H9 (cell line): ENCODE measurements around the gene TMOD1. TPM values are rescaled to one million over a fixed set of nuclear protein-coding genes. Genes with fewer than 3 reads are reported as not detected.

Experiments
- DNase-seq: peaks from one replicate; pipeline ENCODE4 v3.0.0-alpha.2; 2017
- H2AFZ ChIP-seq: one replicate; pipeline ENCODE4 v1.6.1; 2013; ENCODE audit warnings: mild to moderate bottlenecking, low read length, control low read depth, moderate library complexity
- H2AK5ac ChIP-seq: 2 replicates; pipeline ENCODE4 v1.6.1; 2013; ENCODE audit warnings: low read length, control low read depth, mixed read lengths; ENCODE audit not compliant: insufficient read length
- H2BK120ac ChIP-seq: one replicate; pipeline ENCODE4 v1.6.1; 2013; ENCODE audit warnings: low read depth, mild to moderate bottlenecking, low read length, control low read depth, inconsistent platforms; ENCODE audit not compliant: poor library complexity, severe bottlenecking
- H2BK12ac ChIP-seq: 2 replicates; pipeline ENCODE4 v1.6.1; 2013; ENCODE audit warnings: low read length, control low read depth, mixed read lengths, low read depth; ENCODE audit not compliant: insufficient read length
- H2BK15ac ChIP-seq: 2 replicates; pipeline ENCODE4 v1.6.1; 2013; ENCODE audit warnings: low read depth, low read length, control low read depth
- H2BK20ac ChIP-seq: one replicate; pipeline ENCODE4 v1.6.1; 2013; ENCODE audit warnings: low read depth, mild to moderate bottlenecking, low read length, control low read depth, inconsistent platforms; ENCODE audit not compliant: poor library complexity, severe bottlenecking
- H2BK5ac ChIP-seq: 2 replicates; pipeline ENCODE4 v1.6.1; 2013; ENCODE audit warnings: low read length, control low read depth, mixed read lengths; ENCODE audit not compliant: insufficient read length
- H3K14ac ChIP-seq: 2 replicates; pipeline ENCODE4 v1.6.1; 2013; ENCODE audit warnings: low read length, control low read depth; ENCODE audit not compliant: insufficient read depth
- H3K18ac ChIP-seq: 2 replicates; pipeline ENCODE4 v1.6.1; 2013; ENCODE audit warnings: low read depth, mild to moderate bottlenecking, mixed read lengths, low read length, control low read depth; ENCODE audit not compliant: insufficient read length
- H3K23ac ChIP-seq: 2 replicates; pipeline ENCODE4 v1.6.1; 2013; ENCODE audit warnings: low read length, control low read depth, mixed read lengths, low read depth; ENCODE audit not compliant: insufficient read length
- H3K23me2 ChIP-seq: 2 replicates; pipeline ENCODE4 v1.6.1; 2013; ENCODE audit warnings: low read depth, mild to moderate bottlenecking, mixed read lengths, low read length, control low read depth; ENCODE audit not compliant: insufficient read length, poor library complexity, severe bottlenecking
- H3K27ac ChIP-seq: 2 replicates; pipeline ENCODE4 v1.5.1; 2013; ENCODE audit warnings: low read length, control low read depth, mixed read lengths, low read depth; ENCODE audit not compliant: insufficient read length
- H3K27me3 ChIP-seq: 2 replicates; pipeline ENCODE4 v1.6.1; 2013; ENCODE audit warnings: low read length, control low read depth, inconsistent platforms; ENCODE audit not compliant: insufficient read depth
- H3K4ac ChIP-seq: 2 replicates; pipeline ENCODE4 v1.6.1; 2013; ENCODE audit warnings: low read depth, mild to moderate bottlenecking, control low read depth, inconsistent platforms, low read length, moderate library complexity
- H3K4me1 ChIP-seq: 2 replicates; pipeline ENCODE4 v1.6.1; 2013; ENCODE audit warnings: low read length, control low read depth, inconsistent platforms; ENCODE audit not compliant: insufficient read depth
- H3K4me2 ChIP-seq: 2 replicates; pipeline ENCODE4 v1.6.1; 2013; ENCODE audit warnings: low read length, control low read depth, mixed read lengths; ENCODE audit not compliant: insufficient read length, insufficient read depth
- H3K56ac ChIP-seq: 2 replicates; pipeline ENCODE4 v1.6.1; 2013; ENCODE audit warnings: low read depth, mild to moderate bottlenecking, mixed read lengths, low read length, control low read depth; ENCODE audit not compliant: insufficient read length
- H3K79me1 ChIP-seq: 2 replicates; pipeline ENCODE4 v1.6.1; 2013; ENCODE audit warnings: low read depth, mild to moderate bottlenecking, moderate library complexity, low read length, control low read depth, inconsistent platforms; ENCODE audit not compliant: insufficient read depth, poor library complexity, severe bottlenecking
- H3K79me2 ChIP-seq: 2 replicates; pipeline ENCODE4 v1.6.1; 2013; ENCODE audit warnings: low read length, control low read depth, inconsistent platforms; ENCODE audit not compliant: insufficient read depth
- H3K9ac ChIP-seq: 2 replicates; pipeline ENCODE4 v1.6.1; 2013; ENCODE audit warnings: low read length, control low read depth, mixed read lengths; ENCODE audit not compliant: insufficient read length; ENCODE audit errors: extremely low read depth
- H3K9me3 ChIP-seq: one replicate; pipeline ENCODE4 v1.6.1; 2013; ENCODE audit warnings: low read depth, low read length, inconsistent platforms; ENCODE audit not compliant: control insufficient read depth
- H3T11ph ChIP-seq: one replicate; pipeline ENCODE4 v1.6.1; 2013; ENCODE audit warnings: mild to moderate bottlenecking, low read length, control low read depth, inconsistent platforms
- H4K20me1 ChIP-seq: one replicate; pipeline ENCODE4 v1.6.1; 2013; ENCODE audit not compliant: control insufficient read depth, insufficient read length, insufficient read depth
- H4K5ac ChIP-seq: 2 replicates; pipeline ENCODE4 v1.6.1; 2013; ENCODE audit warnings: low read depth, mild to moderate bottlenecking, mixed read lengths, low read length, control low read depth; ENCODE audit not compliant: insufficient read length
- H4K8ac ChIP-seq: replicated peaks from 2 replicates; pipeline ENCODE4 v1.6.1; 2013; ENCODE audit warnings: low read length, control low read depth, mixed read lengths, low read depth; ENCODE audit not compliant: insufficient read length
- H4K91ac ChIP-seq: 2 replicates; pipeline ENCODE4 v1.6.1; 2013; ENCODE audit warnings: low read depth, mild to moderate bottlenecking, moderate library complexity, mixed read lengths, low read length, control low read depth; ENCODE audit not compliant: insufficient read length
- H3K27ac Mint-ChIP-seq, 3 experiments: 2 replicates in 2 of 3; 3 replicates in 1 of 3; pipeline ENCODE4 v1.8.0; 2020 to 2021; ENCODE audit warnings: mixed read lengths in 3 of 3, mild to moderate bottlenecking in 1 of 3, moderate library complexity in 1 of 3
- H3K27me3 Mint-ChIP-seq: 2 replicates; pipeline ENCODE4 v1.8.0; 2021; ENCODE audit warnings: low read depth, mild to moderate bottlenecking, moderate library complexity, mixed read lengths
- H3K36me3 Mint-ChIP-seq, 3 experiments: 2 replicates in 2 of 3; 3 replicates in 1 of 3; pipeline ENCODE4 v1.8.0; 2020 to 2021; ENCODE audit warnings: low read depth in 3 of 3, mixed read lengths in 3 of 3; ENCODE audit not compliant: insufficient read depth in 1 of 3
- H3K4me1 Mint-ChIP-seq, 2 experiments: 2 replicates each; pipeline ENCODE4 v1.8.0; 2020; ENCODE audit warnings: mixed read lengths in 2 of 2
- H3K4me3 Mint-ChIP-seq, 2 experiments: 2 replicates in 1 of 2; 3 replicates in 1 of 2; pipeline ENCODE4 v1.8.0; 2020 to 2021; ENCODE audit warnings: mild to moderate bottlenecking in 2 of 2, mixed read lengths in 2 of 2, moderate library complexity in 1 of 2
- H3K9me3 Mint-ChIP-seq, 2 experiments: 2 replicates in 1 of 2; 3 replicates in 1 of 2; pipeline ENCODE4 v1.8.0; 2020; ENCODE audit warnings: mild to moderate bottlenecking in 2 of 2, mixed read lengths in 2 of 2, moderate library complexity in 1 of 2
- WGBS: extraction: QIAGEN DNeasy Blood & Tissue Kit; methylation state at CpG from one replicate; pipeline ENCODE4 v1.1.7; 2013; ENCODE audit warnings: missing lambda C conversion rate, low lambda C conversion rate, mixed read lengths; ENCODE audit not compliant: insufficient read length; ENCODE audit errors: extremely low coverage; 5-methylcytosine and 5-hydroxymethylcytosine counted together
- total RNA-seq: library from RNA; stranded (reverse); gene quantifications from 2 replicates; pipeline ENCODE4 v1.2.1, GENCODE V29; 2021
- TF ChIP-seq, protein P1 (sequence below): fragments of 200-600 bp; sonication (generic); conservative IDR thresholded peaks from 3 replicates; pipeline ENCODE4 v1.8.0; 2021; ENCODE audit warnings: antibody characterized with exemption, mild to moderate bottlenecking

TMOD1 gene
- total RNA-seq, 1 experiment from 2014 or later, result 0.98 TPM

DNA sequence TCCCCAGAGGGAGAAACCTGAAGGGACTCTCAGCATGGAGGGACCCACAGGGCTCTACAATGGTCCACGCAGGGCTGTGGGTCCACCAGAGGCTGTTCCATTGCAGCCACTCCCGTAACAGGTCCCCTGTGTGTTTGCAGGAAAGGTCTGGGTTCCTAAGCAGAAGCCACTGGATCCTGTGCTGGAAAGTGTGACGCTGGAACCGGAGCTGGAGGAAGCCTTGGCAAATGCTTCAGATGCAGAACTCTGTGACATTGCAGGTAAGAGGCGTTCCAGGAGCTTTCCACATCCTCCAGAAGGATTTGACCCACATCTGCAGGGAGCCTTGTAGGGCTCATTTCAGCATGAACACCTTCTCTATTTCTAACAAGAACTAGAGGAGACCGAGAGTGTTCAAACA lies 51.7 kb downstream of the TMOD1 start:
- no peak overlapping the region for H3K18ac ChIP-seq
- no peak overlapping the region for H4K5ac ChIP-seq
- peaks cover 3% of the 10 kb centered on the region for H3K27me3 Mint-ChIP-seq
- H3K27ac Mint-ChIP-seq, result no peak overlapping the region
- WGBS, result no CpG with 5 or more reads among the region's 6 CpGs
- no peak overlapping the region for H3K4ac ChIP-seq
- H3K23me2 ChIP-seq, result no peaks in the 10 kb centered on the region
- H3K4me3 Mint-ChIP-seq, result no peak overlapping the region
- H3K23ac ChIP-seq, result no peak overlapping the region
- no peak overlapping the region for H2AFZ ChIP-seq
- H3K27ac ChIP-seq, result no peak overlapping the region
- H3K14ac ChIP-seq, result no peak overlapping the region
- H2BK120ac ChIP-seq, result no peak overlapping the region
- no peak overlapping the region for H3K4me2 ChIP-seq
- H4K20me1 ChIP-seq, result no peaks in the 10 kb centered on the region
- H3K56ac ChIP-seq, result no peak overlapping the region
- no peaks in the 10 kb centered on the region for H3K27me3 ChIP-seq
- peaks cover 23% of the 10 kb centered on the region in 2 experiments for H3K4me1 Mint-ChIP-seq
- 0 out of 2 replicates have a peak, but pooled peaks cover 7% of the 10 kb centered on the region for H3K4me1 ChIP-seq
- no peak overlapping the region for H2BK20ac ChIP-seq
- TF ChIP-seq, protein P1, sequence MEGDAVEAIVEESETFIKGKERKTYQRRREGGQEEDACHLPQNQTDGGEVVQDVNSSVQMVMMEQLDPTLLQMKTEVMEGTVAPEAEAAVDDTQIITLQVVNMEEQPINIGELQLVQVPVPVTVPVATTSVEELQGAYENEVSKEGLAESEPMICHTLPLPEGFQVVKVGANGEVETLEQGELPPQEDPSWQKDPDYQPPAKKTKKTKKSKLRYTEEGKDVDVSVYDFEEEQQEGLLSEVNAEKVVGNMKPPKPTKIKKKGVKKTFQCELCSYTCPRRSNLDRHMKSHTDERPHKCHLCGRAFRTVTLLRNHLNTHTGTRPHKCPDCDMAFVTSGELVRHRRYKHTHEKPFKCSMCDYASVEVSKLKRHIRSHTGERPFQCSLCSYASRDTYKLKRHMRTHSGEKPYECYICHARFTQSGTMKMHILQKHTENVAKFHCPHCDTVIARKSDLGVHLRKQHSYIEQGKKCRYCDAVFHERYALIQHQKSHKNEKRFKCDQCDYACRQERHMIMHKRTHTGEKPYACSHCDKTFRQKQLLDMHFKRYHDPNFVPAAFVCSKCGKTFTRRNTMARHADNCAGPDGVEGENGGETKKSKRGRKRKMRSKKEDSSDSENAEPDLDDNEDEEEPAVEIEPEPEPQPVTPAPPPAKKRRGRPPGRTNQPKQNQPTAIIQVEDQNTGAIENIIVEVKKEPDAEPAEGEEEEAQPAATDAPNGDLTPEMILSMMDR, result no peak
- H3T11ph ChIP-seq, result no peak overlapping the region
- no peak overlapping the region for H2AK5ac ChIP-seq
- H4K8ac ChIP-seq, result no peak overlapping the region
- H3K9me3 Mint-ChIP-seq, result no peaks in the 10 kb centered on the region
- no peak for DNase-seq
- H2BK5ac ChIP-seq, result no peak overlapping the region
- no peak overlapping the region for H2BK15ac ChIP-seq
- H3K9ac ChIP-seq, result no peak overlapping the region
- no peaks in the 10 kb centered on the region for H3K79me1 ChIP-seq
- H3K9me3 ChIP-seq, result no peaks in the 10 kb centered on the region
- no peaks in the 10 kb centered on the region for H3K36me3 Mint-ChIP-seq
- no peak overlapping the region for H4K91ac ChIP-seq
- no peaks in the 10 kb centered on the region for H3K79me2 ChIP-seq
- no peak overlapping the region for H2BK12ac ChIP-seq
